Heart left ventricle (tissue), 16 donors: ENCODE measurements around the gene RAB11FIP4. TPM values are rescaled to one million over a fixed set of nuclear protein-coding genes. Genes with fewer than 3 reads are reported as not detected.

Experiments used
- ATAC-seq, 4 donors: fragments of 200-7000 bp; cut with Tn5 transposase; one replicate each; pipeline ENCODE4 v1.9.1; 2020 to 2022; ENCODE audit warnings: moderate library complexity in 4 of 4, mild to moderate bottlenecking in 3 of 4, moderate number of reproducible peaks in 1 of 4
- DNase-seq, 5 donors: peaks; one replicate each; pipeline ENCODE4 v3.0.0-alpha.2; 2020
- H3K27ac ChIP-seq, 12 donors: fragments of 200-600 bp; sonication (generic) in 4 of 12; one replicate each; pipeline versions ENCODE4 v1.5.0 to v1.8.0; 2016 to 2022; ENCODE audit warnings: mild to moderate bottlenecking in 2 of 12
- H3K27me3 ChIP-seq, 9 donors: fragments of 200-600 bp; sonication (generic) in 2 of 9; one replicate each; pipeline versions ENCODE4 v1.5.1 to v1.8.0; 2016 to 2022; ENCODE audit warnings: mild to moderate bottlenecking in 3 of 9
- H3K36me3 ChIP-seq, 9 donors: fragments of 200-600 bp; sonication (generic) in 2 of 9; one replicate each; pipeline versions ENCODE4 v1.5.0 to v1.8.0; 2018 to 2022; ENCODE audit warnings: mild to moderate bottlenecking in 2 of 9
- H3K4me1 ChIP-seq, 12 donors: fragments of 200-600 bp; sonication (generic) in 4 of 12; one replicate each; pipeline versions ENCODE4 v1.5.0 to v1.8.0; 2016 to 2022; ENCODE audit warnings: mild to moderate bottlenecking in 3 of 12
- H3K4me3 ChIP-seq, 12 donors: fragments of 200-600 bp; sonication (generic) in 4 of 12; one replicate each; pipeline versions ENCODE4 v1.5.0 to v1.8.0; 2017 to 2022; ENCODE audit warnings: mild to moderate bottlenecking in 9 of 12, moderate library complexity in 4 of 12
- H3K9me3 ChIP-seq, 12 donors: fragments of 200-600 bp; sonication (generic) in 4 of 12; one replicate each; pipeline versions ENCODE4 v1.5.0 to v1.8.0; 2016 to 2022; ENCODE audit warnings: mild to moderate bottlenecking in 1 of 12
- CTCF ChIP-seq, 12 donors: fragments of 200-600 bp; sonication (generic) in 4 of 12; IDR thresholded peaks; one replicate each; pipeline versions ENCODE4 v1.5.0 to v1.8.0; 2018 to 2022; ENCODE audit warnings: antibody characterized with exemption in 12 of 12, mild to moderate bottlenecking in 5 of 12
- POLR2A ChIP-seq, 2 donors: fragments of 450-650 bp; IDR thresholded peaks; one replicate each; pipeline ENCODE4 v1.6.1; 2017; ENCODE audit warnings: antibody characterized with exemption in 2 of 2, mild to moderate bottlenecking in 2 of 2, moderate library complexity in 2 of 2
- WGBS, 4 donors: extraction: QIAGEN DNeasy Blood & Tissue Kit in 2 of 4; methylation state at CpG; one replicate each; pipeline versions ENCODE4 v1.1.5 to v1.1.7; 2013 to 2018; 5-methylcytosine and 5-hydroxymethylcytosine counted together
- intact Hi-C, 10 donors: fragments of 100-400 bp; cut with DNase I; formaldehyde crosslinking; loops; one replicate each; pipeline versions ENCODE4 v1.11.1 to v1.14.2; 2022
- polyA plus RNA-seq, 2 donors: library from polyadenylated mRNA; stranded (reverse); fragments of 200-250 nt; gene quantifications; one replicate each; pipeline ENCODE4 v1.2.3, GENCODE V29; 2013
- total RNA-seq, 9 donors: library from RNA; depleted of rRNA in 2 of 9; stranded (reverse); fragments of >200 nt in 2 of 9; fragmentation: NEBNext Ultra II Directional in 3 of 9; extraction: Animal tissue kit (Norgen Biotek cat#: 25700) in 3 of 9; gene quantifications; one replicate each; pipeline versions ENCODE4 v1.1.0 to v1.2.4, GENCODE V29; 2016 to 2023
- donor health status: ischemic (EF 13 %, LVEDD 7.1; RV severe dilation, severe dysfunction).
- donor health status: healthy with polysubstance abuse.
- donor health status: DM: no; HTN: yes; CAD: no.
- donor health status: DM: no; HTN: no; CAD: no.
- donor health status: ischemic (EF 25% LVEDD 6.9; RV normal size, moderate dysfunction).
- donor health status: ischemic (EF 25% LVEDD 5.7; RV mildly dilated, moderate dysfunction).
- donor health status: healthy.
- donor health status: DM: yes; HTN: yes; CAD: no.
- donor health status: ischemic (EF 35%, LVEDD 5.7; RV mildly dilated, moderate dysfunction).
- donor health status: nonischemic (EF 11% LVEDD 7.7; RV severe dilation, severe dysfunction).
- donor health status: DM: yes; HTN: yes; CAD: no.
- donor health status: PGD.
- donor health status: ischemic (EF 29% LVEDD 5.4; RV normal size, mild dysfunction).
- donor health status: nonischemic (EF 23%, LVEDD 6.1; RV moderate dilation, normal function).

RAB11FIP4 gene
- total and polyA plus RNA-seq, 11 donors: 1.5 to 13.7 (median 8.3) TPM

GRCh38 chr17:31490671-31491375 is 99.3 kb downstream of the RAB11FIP4 start:
- ATAC-seq: no peak
- TF ChIP-seq CTCF (IDR thresholded peaks at IDR 0.05) (no peak), POLR2A (IDR thresholded peaks at IDR 0.05) (no peak)
- H3K9me3 ChIP-seq: no peaks in the 10 kb centered on the region
- H3K4me3 ChIP-seq: no peak overlapping the region
- intact Hi-C loops: no loop called here
- peak overlapping the region in 1 of 12 donors; percentile 88 for H3K27ac ChIP-seq
- no peaks in the 10 kb centered on the region for H3K36me3 ChIP-seq
- peaks cover 0 to 19% (median 6%) of the 10 kb centered on the region in 9 donors for H3K27me3 ChIP-seq
- DNase-seq: peak in 1 of 5 donors; percentile 32
- H3K4me1 ChIP-seq: peaks cover 0 to 83% (median 14%) of the 10 kb centered on the region in 12 donors
- 78 to 85% (median 83%) methylated on average over 9 of the region's 9 CpGs for WGBS, 4 donors

GRCh38 chr17:31491376-31492131 is 100.1 kb downstream of the RAB11FIP4 start:
- Histone ChIP-seq H3K27me3 (peaks cover 0 to 17% (median 6%) of the 10 kb centered on the region in 9 donors), H3K36me3 (no peaks in the 10 kb centered on the region), H3K4me3 (no peak overlapping the region), H3K9me3 (no peaks in the 10 kb centered on the region), H3K4me1 (peaks cover 0 to 89% (median 13%) of the 10 kb centered on the region in 12 donors), H3K27ac (peak overlapping the region in 2 of 12 donors; percentile 3 to 88)
- intact Hi-C loops: no loop called here
- 53 to 71% (median 55%) methylated on average over 15 to 18 of the region's 18 CpGs for WGBS, 4 donors
- DNase-seq (peak in 1 of 5 donors; percentile 48), ATAC-seq (no peak)
- no peak for TF ChIP-seq CTCF (IDR thresholded peaks at IDR 0.05)
- TF ChIP-seq POLR2A (IDR thresholded peaks at IDR 0.05): no peak

- no peak overlapping the region for H3K4me3 ChIP-seq
- 88 to 97% (median 93%) methylated on average over 5 of the region's 5 CpGs for WGBS, 4 donors
- peaks cover 0 to 88% (median 10%) of the 10 kb centered on the region in 12 donors for H3K4me1 ChIP-seq
- TF ChIP-seq POLR2A (IDR thresholded peaks at IDR 0.05) (no peak), CTCF (IDR thresholded peaks at IDR 0.05) (no peak)
- no peaks in the 10 kb centered on the region for H3K36me3 ChIP-seq
- peak in 1 of 5 donors; percentile 20 for DNase-seq
- H3K9me3 ChIP-seq: no peaks in the 10 kb centered on the region
- peaks cover 0 to 13% (median 6%) of the 10 kb centered on the region in 9 donors for H3K27me3 ChIP-seq
- H3K27ac ChIP-seq: peak overlapping the region in 3 of 12 donors; percentile 3 to 88 (median 19)
- intact Hi-C loops: no loop called here
- ATAC-seq: no peak
Observed at GRCh38 chr17:31492206-31492605, 100.7 kb downstream of the RAB11FIP4 start.
